KMS-11 (cell line): ENCODE measurements around the gene ERVH48-1.
"Not testable (repeated sequence)": the region's sequence is repeated elsewhere in the genome, so short reads cannot be mapped to it uniquely, and the experiment has no call there.

Source experiments
- H2AFZ ChIP-seq: fragments of 200-600 bp; sonication (generic); 2 replicates; pipeline ENCODE4 v1.6.1; 2016; ENCODE audit warnings: antibody characterized with exemption, mixed run types, low read depth
- H3K27ac ChIP-seq: fragments of 200-600 bp; sonication (generic); 2 replicates; pipeline ENCODE4 v1.6.1; 2016; ENCODE audit warnings: mild to moderate bottlenecking, mixed run types
- H3K27me3 ChIP-seq: fragments of 200-600 bp; sonication (generic); 2 replicates; pipeline ENCODE4 v1.6.1; 2017; ENCODE audit warnings: mild to moderate bottlenecking, low read depth, mixed run types, moderate library complexity; ENCODE audit not compliant: insufficient read depth
- H3K36me3 ChIP-seq: fragments of 200-600 bp; sonication (generic); 2 replicates; pipeline ENCODE4 v1.6.1; 2017; ENCODE audit warnings: mild to moderate bottlenecking, mixed run types; ENCODE audit not compliant: insufficient read depth
- H3K4me1 ChIP-seq: fragments of 200-600 bp; sonication (generic); 2 replicates; pipeline ENCODE4 v1.6.1; 2016; ENCODE audit warnings: mild to moderate bottlenecking, low read depth, mixed run types; ENCODE audit not compliant: poor library complexity, severe bottlenecking
- H3K4me2 ChIP-seq: fragments of 200-600 bp; sonication (generic); 2 replicates; pipeline ENCODE4 v1.7.0; 2016; ENCODE audit warnings: mild to moderate bottlenecking, mixed run types
- H3K4me3 ChIP-seq: fragments of 200-600 bp; sonication (generic); IDR thresholded peaks from 2 replicates; pipeline ENCODE4 v1.6.1; 2017; ENCODE audit warnings: low read depth, low read length, mixed read lengths; ENCODE audit not compliant: insufficient read depth
- H3K79me2 ChIP-seq: fragments of 200-600 bp; sonication (generic); 2 replicates; pipeline ENCODE4 v1.6.1; 2016; ENCODE audit warnings: low read depth, mixed run types; ENCODE audit not compliant: insufficient read depth
- H3K9ac ChIP-seq: fragments of 200-600 bp; sonication (generic); 2 replicates; pipeline ENCODE4 v1.6.1; 2016; ENCODE audit warnings: mild to moderate bottlenecking, mixed run types
- H4K20me1 ChIP-seq: fragments of 200-600 bp; sonication (generic); 2 replicates; pipeline ENCODE4 v1.6.1; 2016; ENCODE audit warnings: mild to moderate bottlenecking, mixed run types; ENCODE audit not compliant: insufficient read depth
- TF ChIP-seq, protein P1 (sequence below): fragments of 200-600 bp; sonication (generic); conservative IDR thresholded peaks from 2 replicates; pipeline ENCODE4 v1.6.1; 2017; ENCODE audit warnings: low read depth, mild to moderate bottlenecking, antibody characterized with exemption, low read length, moderate library complexity, mixed read lengths

ERVH48-1 gene

DNA sequence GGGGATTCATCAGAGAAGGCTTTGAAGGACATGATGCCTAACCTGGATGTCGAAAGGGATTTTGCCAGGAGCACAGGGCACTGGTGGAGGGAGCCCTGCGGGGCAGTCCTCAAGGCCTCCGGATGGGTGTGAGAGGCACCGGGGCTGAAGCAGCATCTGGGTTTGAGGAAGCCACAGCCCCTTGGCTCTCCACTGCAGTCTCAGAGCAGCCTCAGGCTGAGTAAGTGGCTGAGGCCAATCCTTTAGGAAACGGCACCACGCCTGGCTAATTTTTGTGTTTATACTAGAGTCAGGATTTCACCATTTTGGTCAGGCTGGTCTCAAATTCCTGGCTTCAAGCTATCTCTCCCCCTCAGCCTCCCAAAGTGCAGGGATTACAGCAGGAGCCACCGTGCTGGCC lies 12.0 kb downstream of the ERVH48-1 start:
- no peaks in the 10 kb centered on the region for H3K4me1 ChIP-seq
- peaks cover under 1% of the 10 kb centered on the region; the same call in 1 of the 2 replicates for H3K36me3 ChIP-seq
- TF ChIP-seq, protein P1, sequence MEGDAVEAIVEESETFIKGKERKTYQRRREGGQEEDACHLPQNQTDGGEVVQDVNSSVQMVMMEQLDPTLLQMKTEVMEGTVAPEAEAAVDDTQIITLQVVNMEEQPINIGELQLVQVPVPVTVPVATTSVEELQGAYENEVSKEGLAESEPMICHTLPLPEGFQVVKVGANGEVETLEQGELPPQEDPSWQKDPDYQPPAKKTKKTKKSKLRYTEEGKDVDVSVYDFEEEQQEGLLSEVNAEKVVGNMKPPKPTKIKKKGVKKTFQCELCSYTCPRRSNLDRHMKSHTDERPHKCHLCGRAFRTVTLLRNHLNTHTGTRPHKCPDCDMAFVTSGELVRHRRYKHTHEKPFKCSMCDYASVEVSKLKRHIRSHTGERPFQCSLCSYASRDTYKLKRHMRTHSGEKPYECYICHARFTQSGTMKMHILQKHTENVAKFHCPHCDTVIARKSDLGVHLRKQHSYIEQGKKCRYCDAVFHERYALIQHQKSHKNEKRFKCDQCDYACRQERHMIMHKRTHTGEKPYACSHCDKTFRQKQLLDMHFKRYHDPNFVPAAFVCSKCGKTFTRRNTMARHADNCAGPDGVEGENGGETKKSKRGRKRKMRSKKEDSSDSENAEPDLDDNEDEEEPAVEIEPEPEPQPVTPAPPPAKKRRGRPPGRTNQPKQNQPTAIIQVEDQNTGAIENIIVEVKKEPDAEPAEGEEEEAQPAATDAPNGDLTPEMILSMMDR, result no peak
- H3K4me2 ChIP-seq, result no peak overlapping the region
- H3K27ac ChIP-seq, result no peak overlapping the region
- H3K9ac ChIP-seq, result no peak overlapping the region
- H4K20me1 ChIP-seq, result no peaks in the 10 kb centered on the region
- H3K4me3 ChIP-seq, result no peak overlapping the region
- no peaks in the 10 kb centered on the region for H3K27me3 ChIP-seq
- no peak overlapping the region for H2AFZ ChIP-seq
- no peaks in the 10 kb centered on the region for H3K79me2 ChIP-seq

DNA sequence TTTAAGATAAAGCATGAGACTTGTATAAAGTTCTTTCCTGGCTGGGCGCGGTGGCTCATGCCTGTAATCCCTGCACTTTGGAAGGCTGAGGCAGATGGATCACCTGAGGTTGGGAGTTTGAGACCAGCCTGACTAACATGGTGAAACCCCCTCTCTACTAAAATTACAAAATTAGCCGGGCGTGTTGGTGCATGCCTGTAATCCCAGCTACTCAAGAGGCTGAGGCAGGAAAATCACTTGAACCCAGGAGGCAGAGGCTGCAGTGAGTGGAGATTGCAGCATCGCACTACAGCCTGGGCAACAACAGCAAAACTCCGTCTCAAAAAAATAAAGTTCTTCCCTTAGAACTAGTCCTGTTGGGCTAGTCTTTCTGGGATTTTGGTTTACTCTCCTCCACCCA lies 13.5 kb downstream of the ERVH48-1 start:
- not testable (repeated sequence) for H3K27ac ChIP-seq, H3K36me3 ChIP-seq, H3K4me2 ChIP-seq, H3K9ac ChIP-seq, H3K27me3 ChIP-seq, H3K79me2 ChIP-seq, H4K20me1 ChIP-seq, H2AFZ ChIP-seq, H3K4me3 ChIP-seq, H3K4me1 ChIP-seq

DNA sequence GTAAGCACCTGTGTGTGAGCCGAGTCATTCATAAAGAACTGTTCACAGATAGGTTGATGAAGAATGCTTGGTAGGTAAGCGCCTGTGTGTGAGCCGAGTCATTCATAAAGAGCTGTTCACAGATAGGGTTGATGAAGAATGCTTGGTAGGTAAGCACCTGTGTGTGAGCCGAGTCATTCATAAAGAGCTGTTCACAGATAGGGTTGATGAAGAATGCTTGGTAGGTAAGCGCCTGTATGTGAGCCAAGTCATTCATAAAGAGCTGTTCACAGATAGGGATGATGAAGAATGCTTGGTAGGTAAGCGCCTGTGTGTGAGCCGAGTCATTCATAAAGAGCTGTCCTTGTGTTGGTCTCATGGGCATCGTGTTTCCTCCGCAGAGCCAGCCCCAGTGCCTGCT lies 16.9 kb downstream of the ERVH48-1 start:
- H3K4me1 ChIP-seq, H4K20me1 ChIP-seq, H3K4me2 ChIP-seq, H3K27ac ChIP-seq, H3K79me2 ChIP-seq, H3K4me3 ChIP-seq, H2AFZ ChIP-seq, H3K9ac ChIP-seq, H3K36me3 ChIP-seq, H3K27me3 ChIP-seq: not testable (repeated sequence)

DNA sequence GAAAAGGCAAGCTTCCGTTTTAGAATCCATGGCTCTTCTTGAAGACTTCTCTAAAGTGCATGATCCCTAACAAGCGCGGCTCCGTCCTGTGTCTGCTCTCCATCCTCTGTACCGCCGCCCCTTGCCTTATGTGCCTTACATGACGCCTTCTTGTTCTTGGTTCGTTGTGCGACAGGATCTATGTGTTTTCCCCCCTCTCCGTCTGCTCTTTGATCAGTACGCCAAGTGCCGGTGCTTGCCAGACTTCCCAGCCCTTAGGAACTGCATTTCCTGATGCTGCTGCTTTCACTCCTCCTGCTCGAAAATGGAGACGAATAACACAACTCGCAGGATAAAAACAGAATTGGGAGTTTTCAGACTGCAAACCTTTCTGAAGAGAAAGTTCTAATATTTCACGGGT lies 19.2 kb downstream of the ERVH48-1 start:
- Histone ChIP-seq H4K20me1 (no peaks in the 10 kb centered on the region), H3K4me2 (no peak overlapping the region), H3K4me3 (no peak overlapping the region), H3K9ac (no peak overlapping the region), H2AFZ (no peak overlapping the region), H3K27ac (no peak overlapping the region), H3K79me2 (no peaks in the 10 kb centered on the region), H3K36me3 (peaks cover 5% of the 10 kb centered on the region; the same call in 1 of the 2 replicates), H3K4me1 (no peaks in the 10 kb centered on the region), H3K27me3 (no peaks in the 10 kb centered on the region)
- TF ChIP-seq, protein P1, result no peak

DNA sequence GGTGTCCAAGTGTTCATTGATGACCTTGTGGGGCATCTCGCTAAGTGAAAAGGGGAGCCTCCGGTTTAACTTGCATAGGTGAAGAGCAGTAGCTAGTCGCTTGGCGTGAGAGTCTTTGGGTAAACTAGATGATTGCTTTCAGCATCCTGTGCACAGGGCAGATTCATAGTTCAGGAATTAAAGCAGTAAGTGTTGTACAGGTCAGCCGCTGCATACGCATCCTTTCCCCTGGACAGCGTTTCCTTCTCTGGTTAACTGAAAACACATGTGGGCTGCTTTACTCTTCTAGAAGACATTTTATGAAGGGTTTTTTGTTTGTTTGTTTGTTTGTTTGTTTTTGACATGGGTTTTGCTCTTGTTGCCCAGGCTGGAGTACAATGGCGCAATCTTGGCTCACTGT lies 20.2 kb downstream of the ERVH48-1 start:
- no peaks in the 10 kb centered on the region for H3K4me1 ChIP-seq
- TF ChIP-seq, protein P1, result no peak
- H2AFZ ChIP-seq, result no peak overlapping the region
- H4K20me1 ChIP-seq, result no peaks in the 10 kb centered on the region
- H3K36me3 ChIP-seq, result peaks cover 5% of the 10 kb centered on the region; the same call in 1 of the 2 replicates
- H3K4me2 ChIP-seq, result no peak overlapping the region
- H3K79me2 ChIP-seq, result no peaks in the 10 kb centered on the region; the same call in 1 of the 2 replicates
- H3K9ac ChIP-seq, result no peak overlapping the region
- no peak overlapping the region for H3K27ac ChIP-seq
- no peak overlapping the region for H3K4me3 ChIP-seq
- no peaks in the 10 kb centered on the region for H3K27me3 ChIP-seq
